Sigmoid colon (tissue), 4 donors: ENCODE measurements around the gene GOSR1.

Experiments used
- EP300 ChIP-seq, 4 donors: sonication (generic); formaldehyde crosslinking; IDR thresholded peaks; one replicate each; pipeline ENCODE4 v1.6.1; 2017; ENCODE audit warnings: antibody characterized with exemption in 4 of 4
- POLR2A ChIP-seq, 2 donors: fragments of 450-650 bp; IDR thresholded peaks; one replicate each; pipeline ENCODE4 v1.6.1; 2016; ENCODE audit warnings: antibody characterized with exemption in 2 of 2, mild to moderate bottlenecking in 2 of 2, moderate library complexity in 2 of 2
- POLR2AphosphoS5 ChIP-seq, 4 donors: sonication (generic); formaldehyde crosslinking; IDR thresholded peaks; one replicate each; pipeline ENCODE4 v1.6.1; 2017; ENCODE audit warnings: antibody characterized with exemption in 4 of 4
- TF ChIP-seq, protein P1 (sequence below), 4 experiments: fragments of 450-650 bp in 3 of 4; fragments of 200-600 bp in 1 of 4; IDR thresholded peaks; one replicate each; pipeline ENCODE4 v1.5.1; 2016 to 2019; ENCODE audit warnings: antibody characterized with exemption in 4 of 4, mild to moderate bottlenecking in 3 of 4, moderate library complexity in 2 of 4

DNA sequence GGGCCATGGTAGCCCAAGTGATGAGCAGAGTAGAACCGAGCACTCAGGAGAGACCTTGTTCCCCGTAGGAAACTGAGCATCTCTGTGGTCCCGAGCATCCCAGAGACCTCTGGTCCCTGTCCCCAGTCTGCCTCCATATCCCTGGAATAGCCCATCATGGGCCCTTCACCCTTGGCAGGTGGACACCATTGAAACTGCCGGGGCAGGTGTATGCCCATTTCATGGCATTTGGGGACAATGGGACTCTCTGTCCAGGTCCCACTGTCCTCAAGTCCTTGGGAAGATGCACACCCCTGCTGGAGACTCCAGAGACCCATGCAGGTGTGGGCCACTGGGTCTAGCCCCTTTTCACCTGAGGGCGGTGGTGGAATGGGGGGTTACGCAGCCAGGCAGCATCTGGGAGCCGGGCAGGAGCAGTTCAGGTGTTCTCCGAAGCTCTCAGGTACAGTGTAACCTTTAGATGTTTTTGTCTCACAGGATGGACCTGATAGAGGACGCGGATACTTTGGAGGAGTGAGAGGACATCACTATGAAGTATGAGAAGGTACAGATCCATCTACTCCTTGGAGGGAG is 75.9 kb downstream of the GOSR1 start:
- TF ChIP-seq, protein P1, sequence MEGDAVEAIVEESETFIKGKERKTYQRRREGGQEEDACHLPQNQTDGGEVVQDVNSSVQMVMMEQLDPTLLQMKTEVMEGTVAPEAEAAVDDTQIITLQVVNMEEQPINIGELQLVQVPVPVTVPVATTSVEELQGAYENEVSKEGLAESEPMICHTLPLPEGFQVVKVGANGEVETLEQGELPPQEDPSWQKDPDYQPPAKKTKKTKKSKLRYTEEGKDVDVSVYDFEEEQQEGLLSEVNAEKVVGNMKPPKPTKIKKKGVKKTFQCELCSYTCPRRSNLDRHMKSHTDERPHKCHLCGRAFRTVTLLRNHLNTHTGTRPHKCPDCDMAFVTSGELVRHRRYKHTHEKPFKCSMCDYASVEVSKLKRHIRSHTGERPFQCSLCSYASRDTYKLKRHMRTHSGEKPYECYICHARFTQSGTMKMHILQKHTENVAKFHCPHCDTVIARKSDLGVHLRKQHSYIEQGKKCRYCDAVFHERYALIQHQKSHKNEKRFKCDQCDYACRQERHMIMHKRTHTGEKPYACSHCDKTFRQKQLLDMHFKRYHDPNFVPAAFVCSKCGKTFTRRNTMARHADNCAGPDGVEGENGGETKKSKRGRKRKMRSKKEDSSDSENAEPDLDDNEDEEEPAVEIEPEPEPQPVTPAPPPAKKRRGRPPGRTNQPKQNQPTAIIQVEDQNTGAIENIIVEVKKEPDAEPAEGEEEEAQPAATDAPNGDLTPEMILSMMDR (IDR thresholded peaks at IDR 0.05) = no peak
- TF ChIP-seq POLR2A (IDR thresholded peaks at IDR 0.05) = no peak
- TF ChIP-seq POLR2AphosphoS5 (IDR thresholded peaks at IDR 0.05) = no peak
- TF ChIP-seq EP300 (IDR thresholded peaks at IDR 0.05) = no peak
